Cerebellar cortex (tissue), 1 donor: ENCODE data around the gene PDGFRB.
"Not testable (repeated sequence)": the region's sequence is repeated elsewhere in the genome, so short reads cannot be mapped to it uniquely, and the experiment has no call there.

ENCODE experiments used
- DNase-seq: peaks from one replicate; pipeline ENCODE4 v3.0.0-alpha.2; 2015; ENCODE audit warnings: low spot score

Gene PDGFRB

GRCh38 chr5:150114102-150114641 lies 41.5 kb downstream of the PDGFRB start:
- no peak for DNase-seq

GRCh38 chr5:150113047-150113744 lies 42.4 kb downstream of the PDGFRB start:
- no peak for DNase-seq

- no peak for DNase-seq
These were observed 43.2 kb downstream of the PDGFRB start for GRCh38 chr5:150112201-150113046.

- DNase-seq: no peak
These were observed 44.5 kb downstream of the PDGFRB start for GRCh38 chr5:150111122-150111521.

GRCh38 chr5:150109921-150110320 lies 45.7 kb downstream of the PDGFRB start:
- no peak for DNase-seq

GRCh38 chr5:150108711-150109514 lies 46.7 kb downstream of the PDGFRB start:
- DNase-seq: no peak

- no peak for DNase-seq
These were observed 47.7 kb downstream of the PDGFRB start for GRCh38 chr5:150107909-150108447.

- no peak for DNase-seq
These were observed 48.8 kb downstream of the PDGFRB start for GRCh38 chr5:150106674-150107426.

GRCh38 chr5:150105928-150106615 lies 49.6 kb downstream of the PDGFRB start:
- DNase-seq: no peak

- DNase-seq: no peak
These were observed 51.1 kb downstream of the PDGFRB start for GRCh38 chr5:150104550-150104870.

GRCh38 chr5:150103678-150104549 lies 51.7 kb downstream of the PDGFRB start:
- DNase-seq: no peak

- no peak for DNase-seq
These were observed 54.6 kb downstream of the PDGFRB start for GRCh38 chr5:150101023-150101422.

GRCh38 chr5:150097152-150097551 lies 58.5 kb downstream of the PDGFRB start:
- DNase-seq: no peak

- no peak for DNase-seq
These were observed 63.4 kb downstream of the PDGFRB start for GRCh38 chr5:150092159-150092787.

GRCh38 chr5:150085950-150086715 lies 69.5 kb downstream of the PDGFRB start, which contains the start of gene CSF1R:
Gene CSF1R, minus strand, starts transcription at chr5:150086554. Its CDS starts 127 bp downstream, at chr5:150086427.
- DNase-seq: no peak

GRCh38 chr5:150085191-150085912 lies 70.3 kb downstream of the PDGFRB start:
- DNase-seq: no peak

GRCh38 chr5:150084754-150085153 lies 70.9 kb downstream of the PDGFRB start:
- DNase-seq: not testable (repeated sequence)

GRCh38 chr5:150082889-150083288 lies 72.8 kb downstream of the PDGFRB start:
- DNase-seq: no peak
